Measurements from ENCODE around the gene PRKG1.

GRCh38 chr10:51821745-51822144, 747.5 kb downstream of the PRKG1 start:
- TF ChIP-seq FOXP2 (optimal IDR thresholded peaks at IDR 0.05; ENCODE audit: borderline replicate concordance, extremely low read depth, extremely low read length, insufficient read depth) = no peak
- no peak for TF ChIP-seq POLR2AphosphoS5 (IDR thresholded peaks at IDR 0.05; ENCODE audit: low read depth, low read length)
- TF ChIP-seq TAF1 (IDR thresholded peaks at IDR 0.05; ENCODE audit: borderline replicate concordance, insufficient read depth, low read length) = no peak
- TF ChIP-seq SIN3A (IDR thresholded peaks at IDR 0.05; ENCODE audit: borderline replicate concordance, insufficient read depth, low read length) = no peak
- no peak for TF ChIP-seq REST (IDR thresholded peaks at IDR 0.05; ENCODE audit: insufficient read depth in 1 of 2, low read depth in 2 of 2, low read length in 2 of 2)
